GM21447 (cell line): ENCODE results near the gene FIG4.
"Not testable (repeated sequence)": the region's sequence is repeated elsewhere in the genome, so short reads cannot be mapped to it uniquely, and the experiment has no call there.

Experiments
- ATAC-seq: cut with Tn5 transposase; IDR thresholded peaks from one replicate; pipeline ENCODE4 v1.9.1; 2021; ENCODE audit not compliant: unreplicated experiment

FIG4 gene

DNA sequence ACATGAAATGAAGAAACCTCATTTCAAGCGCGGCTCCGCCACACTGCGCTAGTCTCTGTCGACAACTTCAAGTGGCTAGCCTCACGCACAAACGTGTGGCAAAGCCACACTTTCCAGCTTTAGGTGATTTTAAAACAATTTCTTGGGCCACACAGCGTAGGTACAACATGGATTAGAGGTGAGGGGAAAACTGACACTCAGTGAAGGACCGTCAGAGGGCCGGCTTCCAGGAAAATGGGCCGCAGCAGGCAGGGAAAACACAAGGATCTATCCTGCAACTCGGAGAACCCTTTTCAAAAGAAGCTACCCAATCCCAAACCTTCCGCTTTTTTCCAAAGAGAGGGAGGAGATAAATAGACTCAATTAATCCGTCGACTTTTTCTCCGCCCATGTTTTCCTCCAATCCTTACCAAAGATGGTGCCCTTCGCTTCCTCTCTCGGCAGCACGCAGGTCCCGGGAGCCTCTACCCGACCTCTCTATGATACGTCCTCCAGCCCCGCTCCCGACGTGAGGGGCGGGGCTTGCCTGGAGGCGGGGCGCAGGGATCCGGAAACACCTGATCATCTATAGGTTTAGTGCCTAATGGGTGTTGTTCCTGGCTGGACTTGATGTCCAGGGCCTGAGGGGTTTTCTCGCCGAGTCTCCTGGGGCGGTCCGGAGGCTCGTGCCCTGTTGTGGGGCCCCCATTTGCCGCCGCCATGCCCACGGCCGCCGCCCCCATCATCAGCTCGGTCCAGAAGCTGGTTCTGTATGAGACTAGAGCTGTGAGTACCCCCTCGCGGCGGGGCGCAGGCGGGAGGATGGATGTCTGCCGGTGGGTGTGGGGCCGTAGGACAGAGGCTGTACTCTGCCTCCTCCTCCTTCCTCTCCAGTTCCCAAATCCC lies at the start of gene FIG4, which contains the start of gene AK9:
TSS of gene FIG4 (plus strand) at position 560 of the 885 bp plus-strand sequence. CDS start at position 700, 140 bp downstream.
TSS of gene AK9 (minus strand) at position 466 of the 885 bp plus-strand sequence. CDS start 15,457 bp downstream, outside the sequence.
- peak; percentile 95 for ATAC-seq

DNA sequence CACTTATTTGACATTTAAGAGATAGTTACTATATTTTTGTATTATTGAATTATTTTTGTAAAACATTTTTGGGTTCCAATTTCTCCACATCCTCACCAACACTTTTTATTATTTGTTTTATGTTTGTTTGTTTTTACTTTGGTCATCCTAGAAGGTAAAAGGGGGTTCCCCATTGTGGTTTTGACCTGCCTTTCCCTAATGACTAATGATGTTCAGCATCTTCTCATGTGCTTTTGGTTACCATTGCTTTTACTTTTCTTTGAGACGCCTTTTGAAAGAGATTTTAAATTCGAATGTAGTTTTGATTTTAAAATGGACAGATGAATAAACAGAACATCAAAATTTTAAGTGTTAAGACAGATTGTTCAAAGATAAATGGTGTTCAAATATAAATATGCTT lies 47.0 kb upstream of the FIG4 start:
- ATAC-seq: no peak

DNA sequence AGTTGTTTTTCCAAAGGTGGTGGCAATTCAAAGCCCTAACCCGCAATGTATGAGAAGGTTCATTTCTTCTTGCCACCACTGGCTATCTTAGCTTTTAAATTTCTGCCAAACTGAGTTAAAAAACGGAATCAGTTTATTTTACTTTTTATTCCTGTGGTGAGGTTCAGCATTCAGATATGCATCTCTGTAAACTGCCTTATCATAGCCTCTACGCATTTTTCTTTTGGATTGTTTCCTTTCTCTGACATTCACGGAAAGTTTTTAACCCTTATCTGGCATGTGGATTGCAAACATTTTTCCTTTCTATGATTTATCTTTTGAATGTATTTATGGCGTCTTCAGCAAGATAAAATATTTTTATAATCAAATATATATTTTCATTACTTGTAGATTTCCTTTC lies 37.8 kb upstream of the FIG4 start:
- no peak for ATAC-seq

DNA sequence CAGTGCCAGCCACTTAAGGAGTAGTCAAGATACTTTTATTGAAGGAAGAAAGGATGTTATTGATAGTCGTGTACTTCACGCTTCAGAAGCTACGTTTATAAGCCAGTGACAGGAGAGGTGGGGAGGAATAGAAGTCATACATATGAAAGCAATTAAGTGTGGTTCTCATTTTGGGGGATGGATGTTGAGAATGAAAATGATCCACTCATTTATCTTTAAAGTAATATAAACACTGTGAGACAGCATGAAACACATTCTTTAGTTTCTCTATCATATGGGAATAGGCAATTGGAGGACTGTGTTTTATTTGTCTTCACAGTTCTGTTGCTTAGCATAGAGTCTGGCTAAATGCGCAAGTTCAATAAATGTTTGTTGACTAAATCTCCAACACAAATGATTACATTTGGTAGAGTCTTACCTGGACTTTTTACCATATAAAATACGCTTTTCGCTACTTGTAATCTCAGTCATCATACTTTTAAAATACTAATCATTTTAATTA lies 35.3 kb upstream of the FIG4 start:
- no peak for ATAC-seq

DNA sequence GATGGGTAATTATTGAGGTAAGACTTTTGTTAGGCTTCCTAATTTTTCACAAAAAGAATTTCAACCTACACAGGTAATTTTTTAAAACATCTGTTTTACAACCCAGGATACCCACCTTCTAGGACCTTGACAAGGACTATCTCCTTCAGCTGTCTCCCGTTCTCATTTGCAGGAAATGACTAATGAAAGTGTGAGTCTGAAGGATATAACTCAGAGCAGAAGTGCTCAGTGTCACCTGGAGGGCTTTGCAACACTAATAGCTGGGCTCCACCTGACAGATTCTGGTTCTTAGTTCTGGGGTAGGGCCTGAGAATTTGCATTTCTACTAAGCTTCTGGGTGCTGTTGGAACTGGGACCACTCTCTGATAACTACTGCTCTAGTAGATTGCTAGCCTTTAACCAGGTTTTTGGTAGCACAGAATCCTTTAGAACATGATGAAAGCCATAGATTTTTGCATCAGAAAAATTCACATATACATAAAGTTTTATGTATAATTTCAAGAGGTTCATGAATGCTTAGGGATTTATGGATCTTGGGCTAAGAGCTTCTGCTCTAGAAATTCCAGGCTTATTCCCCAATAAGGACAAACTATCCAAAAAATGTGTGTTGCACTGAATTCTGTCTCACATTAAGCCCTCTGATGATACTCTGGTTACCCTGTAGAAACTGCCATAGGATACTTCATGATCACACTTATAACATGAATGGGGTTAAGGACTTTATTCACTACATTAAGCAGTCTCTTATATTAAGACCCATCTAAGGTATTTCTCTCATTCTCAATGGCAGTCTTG lies 30.4 kb upstream of the FIG4 start:
- ATAC-seq: no peak

- no peak for ATAC-seq
Observed at GRCh38 chr6:109662192-109662591, 28.9 kb upstream of the FIG4 start.

GRCh38 chr6:109669811-109670210 lies 21.3 kb upstream of the FIG4 start:
- no peak for ATAC-seq

DNA sequence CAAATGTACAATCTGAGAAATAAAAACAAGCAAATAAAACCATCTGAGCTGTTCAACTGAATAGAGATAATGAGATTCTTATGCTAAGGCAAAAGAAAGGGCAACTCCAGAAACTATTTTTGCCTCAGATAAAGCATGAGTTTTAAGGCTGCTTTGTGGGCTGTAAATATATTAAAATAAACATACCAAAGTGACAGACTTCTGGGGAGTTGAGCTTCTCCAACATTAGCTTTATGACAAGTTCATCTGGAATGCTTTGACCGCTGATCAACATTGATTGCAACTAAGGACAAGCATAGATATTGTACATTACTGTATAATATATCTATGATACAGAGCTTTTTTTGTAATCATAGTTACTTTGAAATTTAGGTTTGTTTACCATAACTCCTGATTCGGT lies 19.4 kb upstream of the FIG4 start:
- ATAC-seq: no peak

DNA sequence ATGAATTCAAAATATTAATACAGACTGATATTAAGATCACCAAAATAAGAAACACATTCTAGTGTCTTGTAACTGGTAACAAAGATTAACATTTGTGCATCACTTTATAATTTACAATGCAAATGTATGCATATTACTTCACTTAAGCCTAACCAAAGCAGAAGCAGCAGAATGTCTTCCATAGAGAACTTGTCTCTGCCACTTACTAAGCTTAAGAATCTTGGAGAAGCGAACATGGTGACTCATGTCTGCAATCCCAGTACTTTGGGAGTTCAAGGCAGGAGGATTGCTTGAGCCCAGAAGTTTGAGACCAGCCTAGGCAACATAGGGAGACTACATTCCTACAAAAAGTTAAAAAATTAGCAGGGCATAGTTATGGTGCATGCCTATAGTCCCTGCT lies 18.9 kb upstream of the FIG4 start:
- ATAC-seq: no peak

- no peak for ATAC-seq
Observed at GRCh38 chr6:109672839-109673238, 18.3 kb upstream of the FIG4 start.

DNA sequence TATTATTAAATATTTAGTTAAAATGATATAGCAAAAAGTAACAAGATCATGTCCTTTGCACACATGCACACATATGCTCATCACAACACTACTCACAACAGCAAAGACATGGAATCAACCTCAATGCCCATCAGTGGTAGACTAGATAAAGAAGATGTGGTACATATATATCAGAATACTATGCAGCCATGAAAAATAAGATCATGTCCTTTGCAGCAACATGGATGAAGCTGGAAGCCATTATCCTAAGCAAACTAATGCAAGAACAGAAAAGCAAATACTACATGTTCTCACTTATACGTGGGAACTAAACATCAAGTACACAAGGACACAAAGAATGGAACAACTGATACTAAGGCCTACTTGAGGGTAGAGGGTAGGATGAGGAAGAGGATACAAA lies 14.4 kb upstream of the FIG4 start:
- ATAC-seq: no peak

DNA sequence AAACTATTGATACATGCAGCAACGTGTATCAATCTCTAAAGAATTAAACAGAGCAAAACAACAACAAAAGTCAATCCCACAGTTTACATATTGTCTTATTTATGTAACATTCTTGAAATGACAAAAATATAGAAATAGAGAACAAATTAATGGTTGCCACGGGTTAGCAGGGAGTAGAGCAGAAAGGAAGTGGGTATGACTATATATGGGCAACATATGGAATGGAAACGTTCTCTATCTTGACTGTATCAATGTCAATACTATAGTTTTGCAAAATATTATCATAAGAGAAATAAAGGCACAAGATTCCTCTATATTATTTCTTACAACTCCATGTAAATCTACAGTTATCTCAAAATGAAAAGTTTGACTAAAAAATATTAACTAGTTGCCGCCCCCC lies 12.9 kb upstream of the FIG4 start:
- ATAC-seq: no peak

DNA sequence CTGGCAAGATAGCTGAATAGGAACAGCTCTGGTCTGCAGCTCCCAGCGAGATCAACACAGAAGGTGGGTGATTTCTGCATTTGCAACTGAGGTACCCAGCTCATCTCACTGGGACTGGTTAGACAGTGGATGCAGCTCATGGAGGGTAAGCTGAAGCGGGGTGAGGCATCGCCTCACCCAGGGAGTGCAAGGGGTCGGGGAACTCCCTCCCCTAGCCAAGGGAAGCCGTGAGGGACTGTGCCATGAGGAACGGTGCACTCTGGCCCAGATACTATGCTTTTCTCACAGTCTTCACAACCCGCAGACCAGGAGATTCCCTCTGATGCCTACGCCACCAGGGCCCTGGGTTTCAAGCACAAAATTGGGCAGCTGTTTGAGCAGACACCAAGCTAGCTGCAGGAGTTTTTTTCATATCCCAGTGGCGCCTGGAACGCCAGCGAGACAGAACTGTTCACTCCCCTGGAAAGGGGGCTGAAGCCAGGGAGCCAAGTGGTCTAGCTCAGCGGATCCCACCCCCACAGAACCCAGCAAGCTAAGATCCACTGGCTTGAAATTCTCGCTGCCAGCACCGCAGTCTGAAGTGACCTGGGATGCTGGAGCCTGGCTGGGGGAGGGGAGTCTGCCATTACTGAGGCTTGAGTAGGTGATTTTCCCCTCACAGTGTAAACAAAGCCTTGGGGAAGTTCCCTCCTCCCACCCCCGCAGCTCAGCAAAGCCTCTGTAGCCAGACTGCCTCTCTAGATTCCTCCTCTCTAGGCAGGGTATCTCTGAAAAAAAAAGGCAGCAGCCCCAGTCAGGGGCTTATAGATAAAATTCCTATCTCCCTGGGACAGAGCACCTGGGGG lies 12.2 kb upstream of the FIG4 start:
- ATAC-seq: not testable (repeated sequence)

DNA sequence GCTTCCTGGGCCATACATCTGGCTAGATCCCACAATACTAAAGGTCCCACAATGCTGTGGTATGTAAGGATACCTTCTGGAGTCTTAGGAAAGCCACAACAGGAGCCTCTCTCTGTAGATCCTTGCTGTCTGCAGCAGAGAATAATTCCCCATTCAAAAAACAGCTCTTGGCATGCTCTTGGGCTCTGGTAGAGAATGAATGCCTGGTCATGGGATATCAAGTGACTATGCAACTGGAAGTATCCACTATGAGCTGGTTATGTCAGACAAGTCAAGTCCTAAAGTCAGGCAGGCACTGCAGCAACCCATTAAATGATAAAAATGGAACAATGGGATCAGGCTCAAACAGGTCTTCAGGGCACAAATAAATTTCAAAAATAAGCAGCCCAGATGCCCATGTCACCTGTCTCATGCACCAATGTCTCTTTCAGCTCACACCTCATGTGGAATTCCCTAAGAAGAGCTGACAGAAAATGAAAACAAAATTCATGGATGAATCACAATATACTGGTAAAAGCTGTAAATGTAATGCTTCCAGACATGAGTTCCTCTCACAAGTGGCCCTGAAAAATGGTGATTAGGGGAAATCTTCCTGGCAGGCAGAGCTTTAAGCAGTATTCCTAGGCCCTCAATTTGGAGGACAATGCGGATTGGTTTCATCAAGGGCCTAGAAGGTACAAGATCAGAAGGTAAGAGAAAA lies 4.4 kb upstream of the FIG4 start:
- no peak for ATAC-seq

GRCh38 chr6:109687271-109687761 lies 3.8 kb upstream of the FIG4 start:
- ATAC-seq: no peak

DNA sequence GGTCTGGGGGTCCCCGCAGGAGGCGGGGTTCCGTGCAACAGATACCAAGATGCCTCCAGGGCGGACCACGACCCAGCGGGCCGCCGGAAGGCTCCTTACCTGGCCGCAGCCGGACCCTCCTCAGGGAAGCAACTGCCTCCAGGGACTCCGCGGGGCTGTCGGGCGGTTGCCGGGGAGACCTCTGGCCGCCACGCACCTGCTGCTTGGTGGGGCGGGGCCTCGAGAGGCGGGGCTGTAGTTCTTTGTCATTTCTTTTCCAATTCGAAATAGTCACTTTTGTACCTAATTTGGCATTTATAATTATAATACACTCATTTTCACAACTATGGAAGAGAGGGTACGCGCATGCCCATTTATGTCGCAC lies 741 bp upstream of the FIG4 start:
- ATAC-seq: peak; percentile 38

DNA sequence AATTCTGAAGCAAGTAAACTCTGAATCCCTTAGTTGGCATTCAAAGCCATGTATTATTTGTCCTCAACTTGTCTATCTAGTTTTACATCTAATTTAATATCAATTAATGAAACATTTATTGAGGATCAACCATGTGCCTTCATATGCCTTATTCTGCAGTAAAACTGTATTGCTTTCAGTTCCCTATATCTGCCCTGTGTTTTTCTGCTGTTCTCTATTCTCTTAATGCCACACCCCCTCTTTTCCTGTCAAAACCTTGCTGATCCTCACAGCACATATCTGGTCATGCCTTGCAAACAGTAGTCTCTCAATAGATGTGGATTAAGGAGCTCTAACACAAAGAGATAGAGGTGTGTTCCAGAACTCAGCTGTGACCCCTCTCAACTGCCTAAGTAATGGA lies 2.0 kb downstream of the FIG4 start:
- peak; percentile 41 for ATAC-seq

DNA sequence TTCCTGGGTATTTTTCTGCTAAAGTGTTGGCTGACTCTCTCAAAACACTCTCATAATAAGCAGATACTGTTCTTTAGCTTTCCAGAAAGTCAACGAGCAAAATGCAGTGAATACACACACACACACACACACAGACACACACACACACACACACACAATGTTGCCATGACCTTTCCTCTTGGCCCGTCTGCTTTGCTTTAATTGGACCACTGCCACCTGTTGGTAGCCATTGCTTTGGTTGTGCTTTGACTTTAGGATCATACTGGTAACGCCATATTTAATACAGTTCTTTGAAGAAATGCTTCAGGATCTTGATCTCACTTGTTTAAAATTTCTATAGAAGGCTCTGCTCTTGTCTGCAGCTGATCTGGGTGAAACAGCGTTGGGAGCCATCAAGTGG lies 4.4 kb downstream of the FIG4 start:
- no peak for ATAC-seq

DNA sequence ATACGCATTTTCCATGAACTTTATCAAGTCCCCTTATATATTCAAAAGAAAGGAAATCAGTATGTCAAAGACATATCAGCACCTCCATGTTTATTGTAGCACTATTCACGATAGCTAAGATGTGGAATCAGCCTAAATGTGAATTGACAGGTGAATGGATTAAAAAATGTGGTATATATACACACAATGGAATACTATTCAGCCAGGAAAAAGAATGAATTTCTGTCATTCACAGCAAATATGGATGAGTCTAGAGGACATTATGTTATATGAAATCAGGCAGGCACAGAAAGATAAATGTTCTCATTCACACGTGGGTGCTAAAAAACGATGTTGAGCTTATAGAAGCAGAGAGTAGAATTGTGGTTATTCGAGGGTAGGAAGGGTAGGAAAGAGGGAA lies 5.3 kb downstream of the FIG4 start:
- no peak for ATAC-seq

GRCh38 chr6:109701221-109701620 lies 10.1 kb downstream of the FIG4 start:
- ATAC-seq: no peak
